NCI-H128 (cell line): ENCODE data around the gene PIH1D2.
"Not testable (repeated sequence)": the region's sequence is repeated elsewhere in the genome, so short reads cannot be mapped to it uniquely, and the experiment has no call there.

ENCODE experiments used
- DNase-seq: peaks from one replicate; lab custom pipeline; 2025; ENCODE audit not compliant: unreplicated experiment; lab: John Stamatoyannopoulos, UW

The PIH1D2 gene

GRCh38 chr11:112058103-112058502, 15.7 kb downstream of the PIH1D2 start:
- no peak for DNase-seq

- no peak for DNase-seq
Observed at GRCh38 chr11:112057170-112057569, 16.6 kb downstream of the PIH1D2 start.

- DNase-seq = no peak
Observed at GRCh38 chr11:112051768-112052167, 22.0 kb downstream of the PIH1D2 start.

DNA sequence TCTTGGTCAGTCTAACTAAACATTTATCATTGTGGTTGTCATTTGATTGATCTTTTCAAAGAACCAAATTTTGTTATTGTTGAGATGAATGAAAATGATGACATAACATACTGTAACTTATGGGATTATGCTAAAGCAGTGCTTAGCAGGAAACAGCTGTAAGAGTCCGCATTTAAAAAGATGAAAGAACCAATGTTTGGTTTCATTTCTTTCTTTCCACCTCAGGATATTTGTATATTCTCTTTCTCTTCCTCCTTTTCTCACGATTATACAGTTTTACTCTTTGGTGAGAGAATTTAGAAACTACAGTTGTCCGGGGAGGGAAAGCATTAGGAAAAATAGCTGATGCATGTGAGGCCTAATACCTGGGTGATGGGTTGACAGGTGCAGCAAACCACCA, 23.1 kb downstream of the PIH1D2 start:
- no peak for DNase-seq

GRCh38 chr11:112049777-112050176, 24.0 kb downstream of the PIH1D2 start:
- DNase-seq = no peak

DNA sequence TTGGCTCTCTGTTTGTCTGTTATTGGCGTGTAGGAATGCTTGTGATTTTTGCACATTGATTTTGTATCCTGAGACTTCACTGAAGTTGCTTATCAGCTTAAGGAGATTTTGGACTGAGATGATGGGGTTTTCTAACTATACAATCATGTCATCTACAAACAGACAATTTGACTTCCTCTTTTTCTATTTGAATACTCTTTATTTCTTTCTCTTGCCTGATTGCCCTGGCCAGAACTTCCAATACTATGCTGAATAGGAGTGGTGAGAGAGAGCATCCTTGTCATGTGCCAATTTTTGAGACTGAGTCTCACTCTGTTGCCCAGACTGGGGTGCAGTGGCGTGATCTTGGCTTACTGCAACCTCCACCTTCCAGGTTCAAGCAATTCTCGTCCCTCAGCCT, 25.6 kb downstream of the PIH1D2 start:
- not testable (repeated sequence) for DNase-seq

GRCh38 chr11:112046647-112047046, 27.2 kb downstream of the PIH1D2 start:
- not testable (repeated sequence) for DNase-seq

DNA sequence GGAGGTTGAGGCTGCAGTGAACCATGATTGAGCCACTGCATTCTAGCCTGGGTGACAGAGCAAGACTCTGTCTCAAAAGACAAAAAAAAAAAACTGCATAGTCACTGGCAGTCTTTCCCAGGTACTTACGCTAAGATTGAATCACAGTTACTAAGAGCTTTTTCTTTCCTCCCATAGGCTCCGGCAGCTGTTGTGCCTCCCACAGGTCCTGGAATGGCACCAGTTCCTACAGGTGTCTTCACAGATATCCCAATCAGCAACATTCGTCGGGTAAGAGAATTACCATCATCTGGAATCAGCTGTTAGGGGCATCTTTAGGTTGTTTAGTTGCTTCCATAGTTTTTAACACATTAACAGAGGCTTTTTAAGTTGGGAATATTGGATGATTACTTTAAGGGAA, 28.9 kb downstream of the PIH1D2 start:
- DNase-seq = no peak

DNA sequence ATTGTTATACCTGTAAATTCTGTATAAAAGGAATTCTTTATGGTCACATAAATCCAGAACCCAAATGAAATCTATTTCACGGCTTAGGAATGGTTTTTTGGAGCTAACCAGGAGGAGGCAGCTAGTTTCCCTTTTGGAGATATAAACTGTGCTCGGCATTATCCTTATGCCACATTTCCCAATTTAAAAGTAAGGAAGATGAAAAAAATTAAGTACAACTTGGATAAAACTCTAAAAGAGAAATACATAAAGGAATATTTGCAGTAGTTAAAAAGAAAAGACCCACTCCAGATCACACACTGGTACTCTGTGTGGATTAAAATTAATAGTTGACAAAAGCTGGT, 30.9 kb downstream of the PIH1D2 start:
- DNase-seq = no peak

- DNase-seq = no peak
Observed at GRCh38 chr11:112042161-112042960, 31.5 kb downstream of the PIH1D2 start.

GRCh38 chr11:112037527-112037926, 36.3 kb downstream of the PIH1D2 start:
- no peak for DNase-seq

DNA sequence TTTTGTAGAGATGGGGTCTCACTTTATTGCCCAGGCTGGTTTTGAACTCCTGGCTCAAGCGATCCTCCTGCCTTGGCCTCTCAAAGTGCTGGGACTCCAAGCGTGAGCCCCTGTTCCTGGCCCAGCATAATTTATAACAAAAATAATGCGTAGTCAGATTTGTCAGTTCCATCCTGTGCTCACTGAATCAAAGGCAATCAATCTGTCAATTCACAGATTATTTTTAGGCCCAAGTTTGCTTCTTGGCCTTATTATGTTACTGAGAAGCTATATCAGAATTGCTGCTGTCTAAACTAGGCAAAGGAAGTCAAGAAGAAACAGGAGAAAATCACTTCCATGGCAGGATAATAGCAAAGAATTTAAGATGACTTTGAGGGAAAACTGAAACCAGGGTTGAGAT, 39.9 kb downstream of the PIH1D2 start:
- DNase-seq = no peak

DNA sequence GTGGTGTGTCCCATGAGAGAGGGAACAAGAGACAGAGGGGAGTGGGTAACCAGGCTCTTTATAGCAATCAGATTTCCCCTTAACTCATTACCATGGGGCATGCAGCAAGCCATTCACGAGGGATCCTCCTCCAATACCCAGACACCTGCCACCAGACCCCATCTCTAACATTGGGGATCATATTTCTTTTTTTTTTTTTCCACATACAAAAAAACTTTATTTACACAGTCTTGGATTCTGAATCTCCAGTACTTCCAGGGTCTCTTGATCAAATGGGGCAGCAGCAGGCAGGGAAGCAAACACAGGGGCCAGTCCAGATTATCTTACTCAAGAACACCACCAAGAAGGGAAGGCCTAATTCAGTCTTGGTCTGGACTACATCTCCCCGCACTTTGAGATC, 44.4 kb downstream of the PIH1D2 start:
- no peak for DNase-seq

- not testable (repeated sequence) for DNase-seq
Observed at GRCh38 chr11:112026784-112027410, 46.9 kb downstream of the PIH1D2 start.

GRCh38 chr11:112025707-112026106, 48.1 kb downstream of the PIH1D2 start:
- no peak for DNase-seq

DNA sequence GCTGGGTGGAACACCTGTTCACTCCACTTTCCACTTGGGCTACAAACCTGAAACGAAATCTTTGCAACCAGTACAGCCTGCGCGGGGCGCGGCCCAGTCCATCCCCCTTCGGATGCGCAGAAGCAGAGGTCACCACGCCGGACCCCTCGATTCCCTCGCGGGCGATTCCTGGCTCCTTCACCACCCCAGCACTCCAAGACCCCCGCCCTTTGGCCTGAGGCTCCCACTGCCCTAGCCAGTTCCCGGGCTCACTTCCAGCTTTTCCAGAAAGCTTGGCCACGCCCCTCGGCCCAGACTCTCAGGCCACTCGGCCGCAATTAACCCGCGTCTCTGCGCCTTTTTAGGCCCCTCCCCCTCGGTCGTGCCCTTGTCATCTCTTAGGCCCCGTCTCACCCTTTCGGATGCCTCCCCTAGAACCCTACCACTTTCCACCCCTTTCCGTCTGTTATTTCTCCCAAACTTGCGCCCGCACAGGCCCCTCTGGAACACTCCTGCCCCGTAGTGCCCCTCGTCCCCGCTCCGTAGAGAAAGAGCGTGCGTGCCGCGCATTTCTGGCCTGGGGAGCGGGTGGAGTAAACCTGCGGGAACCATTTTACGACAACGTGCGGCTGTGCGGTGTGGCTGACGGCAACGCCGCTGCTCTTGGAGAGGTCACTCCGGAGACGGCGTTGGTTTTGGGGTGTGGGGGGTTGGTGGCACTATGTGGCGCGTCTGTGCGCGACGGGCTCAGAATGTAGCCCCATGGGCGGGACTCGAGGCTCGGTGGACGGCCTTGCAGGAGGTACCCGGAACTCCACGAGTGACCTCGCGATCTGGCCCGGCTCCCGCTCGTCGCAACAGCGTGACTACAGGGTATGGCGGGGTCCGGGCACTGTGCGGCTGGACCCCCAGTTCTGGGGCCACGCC, 48.8 kb downstream of the PIH1D2 start, which contains the start of gene DLAT:
Gene DLAT, plus strand, starts transcription at position 636 of the 906 bp plus-strand sequence. Its CDS starts 65 bp downstream, at position 701.
- peak; percentile 85 for DNase-seq

DNA sequence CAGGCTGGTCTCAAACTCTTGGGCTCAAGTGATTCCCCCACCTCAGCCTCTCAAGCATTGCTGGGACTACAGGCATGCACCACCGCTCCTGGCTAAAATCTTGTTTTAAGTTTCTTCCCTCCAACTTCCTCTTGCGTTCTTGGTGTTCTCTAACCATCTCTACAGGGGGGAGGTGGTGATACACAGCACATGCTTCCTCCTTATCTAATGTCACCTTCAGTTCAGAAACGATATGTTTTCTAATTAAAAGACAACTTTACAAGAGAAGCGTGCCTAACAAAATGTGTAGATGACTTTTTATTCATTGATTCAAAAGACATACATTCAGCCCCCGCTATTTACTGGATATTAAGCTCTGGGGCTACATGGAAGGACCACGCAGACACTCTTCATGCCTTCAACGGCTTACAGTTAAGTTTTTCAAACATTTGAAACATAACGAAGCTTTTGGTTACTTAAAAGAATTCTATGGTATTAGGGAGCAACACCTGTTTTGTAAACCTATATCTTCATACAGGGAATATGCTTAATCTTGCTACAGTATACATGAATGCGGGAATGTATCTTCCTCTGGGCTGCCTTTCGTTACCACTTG, 49.5 kb downstream of the PIH1D2 start:
- no peak for DNase-seq

GRCh38 chr11:112023104-112023503, 50.7 kb downstream of the PIH1D2 start:
- DNase-seq = no peak

DNA sequence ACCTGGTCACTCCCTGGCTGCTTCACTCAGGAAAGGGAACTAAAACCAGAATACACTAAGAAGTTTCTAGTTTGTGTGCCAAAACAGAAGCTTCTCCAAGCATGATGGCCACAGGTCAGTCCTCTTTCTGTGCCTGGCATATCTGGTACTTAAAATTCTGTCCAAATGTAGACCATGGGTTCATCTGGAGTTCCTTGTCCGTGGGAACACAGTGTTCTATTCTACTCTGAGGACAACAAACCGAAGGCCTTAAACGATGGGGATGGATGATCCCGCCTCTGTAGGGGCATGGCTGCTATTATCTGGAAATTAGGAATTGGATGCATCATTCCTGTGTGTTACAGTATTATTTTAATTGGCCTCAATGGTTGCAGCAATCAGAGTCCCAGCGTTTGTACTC, 54.8 kb downstream of the PIH1D2 start:
- no peak for DNase-seq
